Stimulated activated naive CD8-positive, alpha-beta T cell treated with anti-CD3 and anti-CD28 coated beads, Interleukin-15, Interleukin-2, amounts not matched to agents 100 ng/mL and 50 ng/mL, for 24 hours (primary cell): ENCODE data around the gene ALDH1A2.
"Not testable (repeated sequence)": the region's sequence is repeated elsewhere in the genome, so short reads cannot be mapped to it uniquely, and the experiment has no call there.

Experiments
- H3K27ac Mint-ChIP-seq: one replicate; pipeline ENCODE4 v1.8.0; 2021; ENCODE audit warnings: mild to moderate bottlenecking, mixed read lengths
- H3K27me3 Mint-ChIP-seq: one replicate; pipeline ENCODE4 v1.8.0; 2021; ENCODE audit warnings: mixed read lengths
- H3K36me3 Mint-ChIP-seq: one replicate; pipeline ENCODE4 v1.8.0; 2021; ENCODE audit warnings: low read depth, mixed read lengths
- H3K4me1 Mint-ChIP-seq: one replicate; pipeline ENCODE4 v1.8.0; 2021; ENCODE audit warnings: low read depth, mixed read lengths
- H3K4me3 Mint-ChIP-seq: one replicate; pipeline ENCODE4 v1.8.0; 2021; ENCODE audit warnings: mild to moderate bottlenecking, mixed read lengths
- H3K9me3 Mint-ChIP-seq: one replicate; pipeline ENCODE4 v1.8.0; 2021; ENCODE audit warnings: mixed read lengths

Gene ALDH1A2

GRCh38 chr15:58081456-58081855, 15.9 kb upstream of the ALDH1A2 start:
- Mint-ChIP-seq H3K9me3 (no peaks in the 10 kb centered on the region), H3K27ac (no peak overlapping the region), H3K4me3 (no peak overlapping the region), H3K4me1 (peaks cover 6% of the 10 kb centered on the region), H3K36me3 (no peaks in the 10 kb centered on the region), H3K27me3 (peaks cover 20% of the 10 kb centered on the region)

GRCh38 chr15:58080959-58081358, 15.4 kb upstream of the ALDH1A2 start:
- not testable (repeated sequence) for H3K4me1 Mint-ChIP-seq, H3K27ac Mint-ChIP-seq, H3K9me3 Mint-ChIP-seq, H3K36me3 Mint-ChIP-seq, H3K4me3 Mint-ChIP-seq
- H3K27me3 Mint-ChIP-seq: peaks cover 23% of the 10 kb centered on the region

- no peaks in the 10 kb centered on the region for H3K9me3 Mint-ChIP-seq
- no peaks in the 10 kb centered on the region for H3K36me3 Mint-ChIP-seq
- no peak overlapping the region for H3K4me3 Mint-ChIP-seq
- H3K27me3 Mint-ChIP-seq: peaks cover 25% of the 10 kb centered on the region
- no peak overlapping the region for H3K27ac Mint-ChIP-seq
- H3K4me1 Mint-ChIP-seq: no peaks in the 10 kb centered on the region
These were observed 14.9 kb upstream of the ALDH1A2 start for GRCh38 chr15:58080398-58080797.

- no peaks in the 10 kb centered on the region for H3K36me3 Mint-ChIP-seq
- H3K9me3 Mint-ChIP-seq: no peaks in the 10 kb centered on the region
- H3K27me3 Mint-ChIP-seq: peaks cover 30% of the 10 kb centered on the region
- H3K4me3 Mint-ChIP-seq: no peak overlapping the region
- H3K4me1 Mint-ChIP-seq: no peaks in the 10 kb centered on the region
- no peak overlapping the region for H3K27ac Mint-ChIP-seq
These were observed 13.1 kb upstream of the ALDH1A2 start for GRCh38 chr15:58078591-58078990.

DNA sequence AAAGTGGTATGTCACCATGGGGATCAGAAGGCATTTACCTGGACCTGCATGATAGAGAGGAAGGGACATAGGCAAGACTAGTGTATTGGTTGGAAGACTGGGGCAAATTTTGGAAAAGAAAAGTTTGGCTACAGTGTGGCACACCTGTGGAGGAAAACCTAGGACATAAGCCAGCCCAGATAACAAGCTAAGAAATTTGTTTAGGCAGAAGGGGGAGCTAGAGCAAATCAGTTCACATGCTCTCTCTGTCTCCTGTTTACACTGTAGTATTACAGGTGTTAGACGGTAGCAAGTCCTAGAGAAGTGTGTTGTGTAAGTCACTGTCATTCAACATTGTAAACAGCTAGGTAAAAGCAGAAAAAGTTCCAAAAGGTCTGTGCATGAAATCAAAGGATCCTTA, 11.9 kb upstream of the ALDH1A2 start:
- Mint-ChIP-seq H3K4me1 (no peaks in the 10 kb centered on the region), H3K27me3 (peaks cover 35% of the 10 kb centered on the region), H3K27ac (no peak overlapping the region), H3K9me3 (no peaks in the 10 kb centered on the region), H3K4me3 (no peak overlapping the region), H3K36me3 (no peaks in the 10 kb centered on the region)

GRCh38 chr15:58074452-58074851, 8.9 kb upstream of the ALDH1A2 start:
- H3K4me1 Mint-ChIP-seq: no peaks in the 10 kb centered on the region
- no peaks in the 10 kb centered on the region for H3K36me3 Mint-ChIP-seq
- no peak overlapping the region for H3K4me3 Mint-ChIP-seq
- H3K27ac Mint-ChIP-seq: no peak overlapping the region
- peaks cover 59% of the 10 kb centered on the region for H3K27me3 Mint-ChIP-seq
- H3K9me3 Mint-ChIP-seq: no peaks in the 10 kb centered on the region

- Mint-ChIP-seq H3K36me3 (no peaks in the 10 kb centered on the region), H3K4me1 (peaks cover 5% of the 10 kb centered on the region), H3K27ac (no peak overlapping the region), H3K9me3 (no peaks in the 10 kb centered on the region), H3K27me3 (peaks cover 64% of the 10 kb centered on the region), H3K4me3 (no peak overlapping the region)
These were observed 5.4 kb upstream of the ALDH1A2 start for GRCh38 chr15:58070801-58071418.

DNA sequence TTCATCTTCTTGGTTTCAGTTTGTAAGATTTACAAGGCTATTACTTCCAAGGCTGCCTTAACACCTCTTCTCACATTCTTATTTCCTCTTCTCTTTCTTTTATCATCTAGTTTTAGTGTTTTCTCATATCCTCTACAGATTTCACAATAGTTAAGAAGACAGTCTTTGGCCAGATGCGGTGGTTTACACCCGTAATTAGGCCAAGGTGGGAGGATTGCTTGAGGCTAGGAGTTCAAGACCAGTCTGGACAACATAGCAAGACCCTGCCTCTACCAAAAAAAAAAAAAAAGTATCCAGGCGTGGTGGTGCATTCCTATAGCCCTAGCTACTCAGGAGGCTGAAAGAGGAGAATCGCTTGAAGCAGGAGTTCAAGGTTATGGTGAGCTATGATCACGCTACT, 3.5 kb upstream of the ALDH1A2 start:
- H3K36me3 Mint-ChIP-seq: no peaks in the 10 kb centered on the region
- H3K27me3 Mint-ChIP-seq: peaks cover 64% of the 10 kb centered on the region
- H3K4me1 Mint-ChIP-seq: peaks cover 7% of the 10 kb centered on the region
- H3K4me3 Mint-ChIP-seq: no peak overlapping the region
- H3K9me3 Mint-ChIP-seq: no peaks in the 10 kb centered on the region
- H3K27ac Mint-ChIP-seq: no peak overlapping the region

- Mint-ChIP-seq H3K36me3 (no peaks in the 10 kb centered on the region), H3K27me3 (peaks cover 66% of the 10 kb centered on the region), H3K27ac (no peak overlapping the region), H3K4me1 (peaks cover 7% of the 10 kb centered on the region), H3K9me3 (no peaks in the 10 kb centered on the region), H3K4me3 (peak overlapping the region; percentile 36)
These were observed 744 bp upstream of the ALDH1A2 start for GRCh38 chr15:58066042-58066867.

GRCh38 chr15:58064980-58065444, 499 bp downstream of the ALDH1A2 start:
- Mint-ChIP-seq H3K36me3 (no peaks in the 10 kb centered on the region), H3K9me3 (no peaks in the 10 kb centered on the region), H3K4me3 (no peak overlapping the region), H3K27me3 (peaks cover 69% of the 10 kb centered on the region), H3K4me1 (peaks cover 7% of the 10 kb centered on the region), H3K27ac (no peak overlapping the region)

GRCh38 chr15:58064082-58064979, 1.2 kb downstream of the ALDH1A2 start:
- H3K9me3 Mint-ChIP-seq: no peaks in the 10 kb centered on the region
- no peaks in the 10 kb centered on the region for H3K36me3 Mint-ChIP-seq
- H3K4me3 Mint-ChIP-seq: no peak overlapping the region
- peaks cover 7% of the 10 kb centered on the region for H3K4me1 Mint-ChIP-seq
- H3K27ac Mint-ChIP-seq: no peak overlapping the region
- H3K27me3 Mint-ChIP-seq: peaks cover 65% of the 10 kb centered on the region

- H3K27ac Mint-ChIP-seq: no peak overlapping the region
These were observed 1.9 kb downstream of the ALDH1A2 start for GRCh38 chr15:58063614-58064013.

GRCh38 chr15:58062983-58063382, 2.5 kb downstream of the ALDH1A2 start:
- no peak overlapping the region for H3K27ac Mint-ChIP-seq
- no peaks in the 10 kb centered on the region for H3K9me3 Mint-ChIP-seq
- H3K4me1 Mint-ChIP-seq: peaks cover 7% of the 10 kb centered on the region
- no peaks in the 10 kb centered on the region for H3K36me3 Mint-ChIP-seq
- H3K27me3 Mint-ChIP-seq: peaks cover 69% of the 10 kb centered on the region
- no peak overlapping the region for H3K4me3 Mint-ChIP-seq

More at GRCh38 chr15:58063614-58064013, 1.9 kb downstream of the ALDH1A2 start:
- no peak overlapping the region for H3K4me3 Mint-ChIP-seq
- H3K4me1 Mint-ChIP-seq: peaks cover 7% of the 10 kb centered on the region
- no peaks in the 10 kb centered on the region for H3K36me3 Mint-ChIP-seq
- no peaks in the 10 kb centered on the region for H3K9me3 Mint-ChIP-seq
- peaks cover 69% of the 10 kb centered on the region for H3K27me3 Mint-ChIP-seq

DNA sequence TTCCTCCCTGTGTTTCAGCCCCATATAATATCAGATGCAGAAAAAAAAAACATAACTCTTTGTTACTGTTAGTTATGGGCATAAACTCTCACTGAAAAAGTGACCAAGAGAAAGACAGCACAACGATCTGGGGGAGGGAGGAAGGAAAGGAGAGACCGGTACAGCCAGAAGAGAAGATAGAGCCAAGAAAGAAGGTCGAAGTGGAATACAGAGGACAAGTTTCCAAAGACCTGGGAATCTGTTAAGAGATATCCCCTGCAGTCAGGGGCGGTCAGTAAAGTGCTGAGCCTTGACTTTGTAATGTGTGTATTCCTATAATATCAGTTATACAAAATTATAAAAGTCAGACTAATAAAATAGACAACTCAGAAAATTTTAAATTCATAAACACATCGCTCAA, 3.3 kb downstream of the ALDH1A2 start:
- H3K4me3 Mint-ChIP-seq: no peak overlapping the region
- no peak overlapping the region for H3K27ac Mint-ChIP-seq
- no peaks in the 10 kb centered on the region for H3K36me3 Mint-ChIP-seq
- peaks cover 7% of the 10 kb centered on the region for H3K4me1 Mint-ChIP-seq
- no peaks in the 10 kb centered on the region for H3K9me3 Mint-ChIP-seq
- H3K27me3 Mint-ChIP-seq: peaks cover 69% of the 10 kb centered on the region

DNA sequence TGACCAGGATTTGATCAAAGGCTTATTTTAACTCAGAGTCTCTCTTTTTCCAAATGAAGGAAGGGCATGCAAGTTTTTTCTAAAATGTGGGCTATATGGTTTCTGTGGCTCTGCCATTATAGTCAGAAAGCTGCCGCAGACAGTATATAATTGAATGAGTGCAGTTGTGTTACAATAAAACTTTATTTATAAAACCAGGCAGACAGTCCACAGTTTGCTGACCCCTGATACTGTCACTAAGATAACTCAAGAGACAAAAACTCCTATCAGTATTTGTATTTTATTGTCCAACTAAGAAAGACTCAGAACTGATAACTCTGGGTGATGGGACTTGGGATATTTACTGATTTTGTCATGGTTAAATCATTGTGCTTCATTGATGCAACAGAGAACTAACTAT, 4.9 kb downstream of the ALDH1A2 start:
- Mint-ChIP-seq H3K27me3 (peaks cover 73% of the 10 kb centered on the region), H3K27ac (no peak overlapping the region), H3K36me3 (no peaks in the 10 kb centered on the region), H3K4me3 (no peak overlapping the region), H3K9me3 (no peaks in the 10 kb centered on the region), H3K4me1 (peaks cover 2% of the 10 kb centered on the region)
